ENCODE data around the gene SOX15.

SOX15 gene

GRCh38 chr17:7627250-7628121, 37.6 kb upstream of the SOX15 start, which contains the start of gene SAT2 (continued):
- TF ChIP-seq ZBTB20 (tag by site-specific recombination; IDR thresholded peaks at IDR 0.05) (peak; percentile 82), ZBTB1 (tag by site-specific recombination; IDR thresholded peaks at IDR 0.05) (0 out of 2 replicates have a peak, but pooled peaks have one; percentile 9), ZNF426 (tag by site-specific recombination; IDR thresholded peaks at IDR 0.05) (no peak), ZNF654 (tag by site-specific recombination; IDR thresholded peaks at IDR 0.05; ENCODE audit: low read depth) (no peak), ZNF341 (tag by site-specific recombination; IDR thresholded peaks at IDR 0.05; ENCODE audit: low read depth) (peak; percentile 60; the same call in 1 of the 2 replicates), ZNF140 (tag by site-specific recombination; IDR thresholded peaks at IDR 0.05) (no peak), ZNF792 (tag by site-specific recombination; IDR thresholded peaks at IDR 0.05) (no peak), SP2 (tag by site-specific recombination; IDR thresholded peaks at IDR 0.05) (peak; percentile 80), ZBTB48 (tag by site-specific recombination; IDR thresholded peaks at IDR 0.05) (peak; percentile 49; the same call in 1 of the 2 replicates), SP3 (tag by site-specific recombination; IDR thresholded peaks at IDR 0.05) (peak; percentile 70), SCRT1 (tag by site-specific recombination; IDR thresholded peaks at IDR 0.05; ENCODE audit: borderline replicate concordance) (no peak), ZNF843 (tag by site-specific recombination; IDR thresholded peaks at IDR 0.05) (peak; percentile 34; the same call in 1 of the 2 replicates), ZNF76 (tag by site-specific recombination; IDR thresholded peaks at IDR 0.05; ENCODE audit: borderline replicate concordance, low read depth) (peak; percentile 44; the same call in 1 of the 2 replicates), ZNF292 (tag by site-specific recombination; IDR thresholded peaks at IDR 0.05; ENCODE audit: borderline replicate concordance, low read depth) (no peak), ZNF362 (tag by site-specific recombination; IDR thresholded peaks at IDR 0.05) (no peak), ZNF501 (tag by site-specific recombination; IDR thresholded peaks at IDR 0.05) (0 out of 2 replicates have a peak, but pooled peaks have one; percentile 50), KLF16 (tag by site-specific recombination; IDR thresholded peaks at IDR 0.05) (peak; percentile 66), ZNF416 (tag by site-specific recombination; IDR thresholded peaks at IDR 0.05) (peak; percentile 91), ZBTB6 (tag by site-specific recombination; IDR thresholded peaks at IDR 0.05) (peak; percentile 20; the same call in 1 of the 2 replicates), KLF10 (tag by site-specific recombination; IDR thresholded peaks at IDR 0.05) (peak; percentile 84), ZNF10 (tag by site-specific recombination; IDR thresholded peaks at IDR 0.05) (0 out of 2 replicates have a peak, but pooled peaks have one; percentile 18), ZNF394 (tag by site-specific recombination; IDR thresholded peaks at IDR 0.05; ENCODE audit: borderline replicate concordance) (0 out of 2 replicates have a peak, but pooled peaks have one; percentile 26), BCL11A (tag by site-specific recombination; IDR thresholded peaks at IDR 0.05; ENCODE audit: low read depth) (peak; percentile 19; the same call in 1 of the 2 replicates)
- TF ChIP-seq, protein P1, sequence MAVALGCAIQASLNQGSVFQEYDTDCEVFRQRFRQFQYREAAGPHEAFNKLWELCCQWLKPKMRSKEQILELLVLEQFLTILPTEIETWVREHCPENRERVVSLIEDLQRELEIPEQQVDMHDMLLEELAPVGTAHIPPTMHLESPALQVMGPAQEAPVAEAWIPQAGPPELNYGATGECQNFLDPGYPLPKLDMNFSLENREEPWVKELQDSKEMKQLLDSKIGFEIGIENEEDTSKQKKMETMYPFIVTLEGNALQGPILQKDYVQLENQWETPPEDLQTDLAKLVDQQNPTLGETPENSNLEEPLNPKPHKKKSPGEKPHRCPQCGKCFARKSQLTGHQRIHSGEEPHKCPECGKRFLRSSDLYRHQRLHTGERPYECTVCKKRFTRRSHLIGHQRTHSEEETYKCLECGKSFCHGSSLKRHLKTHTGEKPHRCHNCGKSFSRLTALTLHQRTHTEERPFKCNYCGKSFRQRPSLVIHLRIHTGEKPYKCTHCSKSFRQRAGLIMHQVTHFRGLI (tag by site-specific recombination; IDR thresholded peaks at IDR 0.05), result no peak
- TF ChIP-seq, protein P2, sequence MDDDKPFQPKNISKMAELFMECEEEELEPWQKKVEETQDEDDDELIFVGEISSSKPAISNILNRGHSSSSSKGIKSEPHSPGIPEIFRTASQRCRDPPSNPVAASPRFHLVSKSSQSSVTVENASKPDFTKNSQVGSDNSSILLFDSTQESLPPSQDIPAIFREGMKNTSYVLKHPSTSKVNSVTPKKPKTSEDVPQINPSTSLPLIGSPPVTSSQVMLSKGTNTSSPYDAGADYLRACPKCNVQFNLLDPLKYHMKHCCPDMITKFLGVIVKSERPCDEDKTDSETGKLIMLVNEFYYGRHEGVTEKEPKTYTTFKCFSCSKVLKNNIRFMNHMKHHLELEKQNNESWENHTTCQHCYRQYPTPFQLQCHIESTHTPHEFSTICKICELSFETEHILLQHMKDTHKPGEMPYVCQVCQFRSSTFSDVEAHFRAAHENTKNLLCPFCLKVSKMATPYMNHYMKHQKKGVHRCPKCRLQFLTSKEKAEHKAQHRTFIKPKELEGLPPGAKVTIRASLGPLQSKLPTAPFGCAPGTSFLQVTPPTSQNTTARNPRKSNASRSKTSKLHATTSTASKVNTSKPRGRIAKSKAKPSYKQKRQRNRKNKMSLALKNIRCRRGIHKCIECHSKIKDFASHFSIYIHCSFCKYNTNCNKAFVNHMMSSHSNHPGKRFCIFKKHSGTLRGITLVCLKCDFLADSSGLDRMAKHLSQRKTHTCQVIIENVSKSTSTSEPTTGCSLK (tag by site-specific recombination; IDR thresholded peaks at IDR 0.05), result no peak
- TF ChIP-seq, protein P3, sequence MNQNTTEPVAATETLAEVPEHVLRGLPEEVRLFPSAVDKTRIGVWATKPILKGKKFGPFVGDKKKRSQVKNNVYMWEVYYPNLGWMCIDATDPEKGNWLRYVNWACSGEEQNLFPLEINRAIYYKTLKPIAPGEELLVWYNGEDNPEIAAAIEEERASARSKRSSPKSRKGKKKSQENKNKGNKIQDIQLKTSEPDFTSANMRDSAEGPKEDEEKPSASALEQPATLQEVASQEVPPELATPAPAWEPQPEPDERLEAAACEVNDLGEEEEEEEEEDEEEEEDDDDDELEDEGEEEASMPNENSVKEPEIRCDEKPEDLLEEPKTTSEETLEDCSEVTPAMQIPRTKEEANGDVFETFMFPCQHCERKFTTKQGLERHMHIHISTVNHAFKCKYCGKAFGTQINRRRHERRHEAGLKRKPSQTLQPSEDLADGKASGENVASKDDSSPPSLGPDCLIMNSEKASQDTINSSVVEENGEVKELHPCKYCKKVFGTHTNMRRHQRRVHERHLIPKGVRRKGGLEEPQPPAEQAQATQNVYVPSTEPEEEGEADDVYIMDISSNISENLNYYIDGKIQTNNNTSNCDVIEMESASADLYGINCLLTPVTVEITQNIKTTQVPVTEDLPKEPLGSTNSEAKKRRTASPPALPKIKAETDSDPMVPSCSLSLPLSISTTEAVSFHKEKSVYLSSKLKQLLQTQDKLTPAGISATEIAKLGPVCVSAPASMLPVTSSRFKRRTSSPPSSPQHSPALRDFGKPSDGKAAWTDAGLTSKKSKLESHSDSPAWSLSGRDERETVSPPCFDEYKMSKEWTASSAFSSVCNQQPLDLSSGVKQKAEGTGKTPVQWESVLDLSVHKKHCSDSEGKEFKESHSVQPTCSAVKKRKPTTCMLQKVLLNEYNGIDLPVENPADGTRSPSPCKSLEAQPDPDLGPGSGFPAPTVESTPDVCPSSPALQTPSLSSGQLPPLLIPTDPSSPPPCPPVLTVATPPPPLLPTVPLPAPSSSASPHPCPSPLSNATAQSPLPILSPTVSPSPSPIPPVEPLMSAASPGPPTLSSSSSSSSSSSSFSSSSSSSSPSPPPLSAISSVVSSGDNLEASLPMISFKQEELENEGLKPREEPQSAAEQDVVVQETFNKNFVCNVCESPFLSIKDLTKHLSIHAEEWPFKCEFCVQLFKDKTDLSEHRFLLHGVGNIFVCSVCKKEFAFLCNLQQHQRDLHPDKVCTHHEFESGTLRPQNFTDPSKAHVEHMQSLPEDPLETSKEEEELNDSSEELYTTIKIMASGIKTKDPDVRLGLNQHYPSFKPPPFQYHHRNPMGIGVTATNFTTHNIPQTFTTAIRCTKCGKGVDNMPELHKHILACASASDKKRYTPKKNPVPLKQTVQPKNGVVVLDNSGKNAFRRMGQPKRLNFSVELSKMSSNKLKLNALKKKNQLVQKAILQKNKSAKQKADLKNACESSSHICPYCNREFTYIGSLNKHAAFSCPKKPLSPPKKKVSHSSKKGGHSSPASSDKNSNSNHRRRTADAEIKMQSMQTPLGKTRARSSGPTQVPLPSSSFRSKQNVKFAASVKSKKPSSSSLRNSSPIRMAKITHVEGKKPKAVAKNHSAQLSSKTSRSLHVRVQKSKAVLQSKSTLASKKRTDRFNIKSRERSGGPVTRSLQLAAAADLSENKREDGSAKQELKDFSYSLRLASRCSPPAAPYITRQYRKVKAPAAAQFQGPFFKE (tag by site-specific recombination; IDR thresholded peaks at IDR 0.05; ENCODE audit: borderline replicate concordance), result no peak
